GM21360 (cell line): ENCODE data around the gene CCDC171.
A peak's percentile ranks its signal among the peaks of the same experiment; 100 is the strongest.
"Not testable (repeated sequence)": the region's sequence is repeated elsewhere in the genome, so short reads cannot be mapped to it uniquely, and the experiment has no call there.

ENCODE experiments used
- ATAC-seq: cut with Tn5 transposase; IDR thresholded peaks from one replicate; pipeline ENCODE4 v1.9.1; 2021; ENCODE audit warnings: mild to moderate bottlenecking, moderate library complexity; ENCODE audit not compliant: unreplicated experiment

Gene CCDC171

GRCh38 chr9:15552636-15553527, at the start of gene CCDC171:
CCDC171 (plus strand) TSS chr9:15553043; CDS start chr9:15564089, 11,046 bp downstream.
- ATAC-seq = peak; percentile 80

- ATAC-seq = no peak
Measured at GRCh38 chr9:15505921-15506320, 46.9 kb upstream of the CCDC171 start.

GRCh38 chr9:15509931-15510788, 42.7 kb upstream of the CCDC171 start:
- peak; percentile 28 for ATAC-seq

- peak; percentile 75 for ATAC-seq
Measured at GRCh38 chr9:15510789-15511575, 41.9 kb upstream of the CCDC171 start, which contains the start of gene PSIP1. PSIP1 (minus strand) TSS chr9:15510970; CDS start chr9:15510188, 782 bp downstream.

- no peak for ATAC-seq
Measured at GRCh38 chr9:15512204-15512603, 40.6 kb upstream of the CCDC171 start.

GRCh38 chr9:15512889-15513288, 40.0 kb upstream of the CCDC171 start:
- no peak for ATAC-seq

GRCh38 chr9:15513335-15513734, 39.5 kb upstream of the CCDC171 start:
- no peak for ATAC-seq

- no peak for ATAC-seq
Measured at GRCh38 chr9:15519831-15520230, 33.0 kb upstream of the CCDC171 start.

- no peak for ATAC-seq
Measured at GRCh38 chr9:15521254-15521653, 31.6 kb upstream of the CCDC171 start.

- ATAC-seq = no peak
Measured at GRCh38 chr9:15522130-15522755, 30.6 kb upstream of the CCDC171 start.

- no peak for ATAC-seq
Measured at GRCh38 chr9:15524845-15525455, 27.9 kb upstream of the CCDC171 start.

GRCh38 chr9:15525958-15526357, 26.9 kb upstream of the CCDC171 start:
- no peak for ATAC-seq

- ATAC-seq = not testable (repeated sequence)
Measured at GRCh38 chr9:15527035-15527434, 25.8 kb upstream of the CCDC171 start.

- ATAC-seq = peak; percentile 81
Measured at GRCh38 chr9:15529566-15530324, 23.1 kb upstream of the CCDC171 start.

GRCh38 chr9:15531380-15531779, 21.5 kb upstream of the CCDC171 start:
- no peak for ATAC-seq

- ATAC-seq = no peak
Measured at GRCh38 chr9:15541872-15542271, 11.0 kb upstream of the CCDC171 start.

- ATAC-seq = no peak
Measured at GRCh38 chr9:15542624-15543023, 10.2 kb upstream of the CCDC171 start.

- no peak for ATAC-seq
Measured at GRCh38 chr9:15543047-15543813, 9.6 kb upstream of the CCDC171 start.
